SK-N-SH treated with all-trans-retinoic acid at 6 μM for 48 hours (cell line): ENCODE results near the gene PPP5C.

ENCODE experiments used
- BACH2 ChIP-seq: fragments of 250-450 bp; sonication (Bioruptor Pico); IDR thresholded peaks from 2 replicates; pipeline ENCODE4 v1.9.0; 2021; ENCODE audit warnings: mild to moderate bottlenecking, borderline replicate concordance
- CSDC2 ChIP-seq: fragments of 250-450 bp; sonication (Bioruptor Pico); IDR thresholded peaks from 2 replicates; pipeline ENCODE4 v1.5.0; 2020; ENCODE audit warnings: mild to moderate bottlenecking, moderate library complexity
- SNAI2 ChIP-seq: fragments of 250-450 bp; sonication (Bioruptor Pico); IDR thresholded peaks from 2 replicates; pipeline ENCODE4 v1.5.0; 2020; ENCODE audit warnings: mild to moderate bottlenecking, moderate library complexity
- ZFP3 ChIP-seq: fragments of 250-450 bp; sonication (Bioruptor Pico); IDR thresholded peaks from 2 replicates; pipeline ENCODE4 v1.5.0; 2020; ENCODE audit warnings: mild to moderate bottlenecking, moderate library complexity
- ZNF565 ChIP-seq: fragments of 450-650 bp; formaldehyde crosslinking; conservative IDR thresholded peaks from 2 replicates; pipeline ENCODE4 v1.5.0; 2020; ENCODE audit warnings: low read depth, mild to moderate bottlenecking, moderate library complexity
- ZNF8 ChIP-seq: fragments of 450-650 bp; formaldehyde crosslinking; IDR thresholded peaks from 2 replicates; pipeline ENCODE4 v1.5.0; 2020; ENCODE audit warnings: mild to moderate bottlenecking, moderate library complexity

GRCh38 chr19:46361915-46362314 is 15.0 kb downstream of the PPP5C start:
- TF ChIP-seq SNAI2 (no peak), ZNF8 (no peak), ZFP3 (CRISPR knock-in tag) (no peak), ZNF565 (CRISPR knock-in tag) (no peak), BACH2 (no peak), CSDC2 (CRISPR knock-in tag) (no peak)
